Body of pancreas (tissue), 4 donors: ENCODE measurements around the gene ZBTB38.

Experiments
- POLR2A ChIP-seq, 3 donors: fragments of 450-650 bp; IDR thresholded peaks; one replicate each; pipeline ENCODE4 v1.6.1; 2016; ENCODE audit warnings: antibody characterized with exemption in 3 of 3, mild to moderate bottlenecking in 2 of 3
- TF ChIP-seq, protein P1 (sequence below), 7 experiments: fragments of 450-650 bp in 4 of 7; fragments of 200-600 bp in 3 of 7; sonication (generic) in 3 of 7; IDR thresholded peaks; one replicate each; pipeline ENCODE4 v1.5.1; 2016 to 2019; ENCODE audit warnings: antibody characterized with exemption in 7 of 7

- TF ChIP-seq, protein P1, sequence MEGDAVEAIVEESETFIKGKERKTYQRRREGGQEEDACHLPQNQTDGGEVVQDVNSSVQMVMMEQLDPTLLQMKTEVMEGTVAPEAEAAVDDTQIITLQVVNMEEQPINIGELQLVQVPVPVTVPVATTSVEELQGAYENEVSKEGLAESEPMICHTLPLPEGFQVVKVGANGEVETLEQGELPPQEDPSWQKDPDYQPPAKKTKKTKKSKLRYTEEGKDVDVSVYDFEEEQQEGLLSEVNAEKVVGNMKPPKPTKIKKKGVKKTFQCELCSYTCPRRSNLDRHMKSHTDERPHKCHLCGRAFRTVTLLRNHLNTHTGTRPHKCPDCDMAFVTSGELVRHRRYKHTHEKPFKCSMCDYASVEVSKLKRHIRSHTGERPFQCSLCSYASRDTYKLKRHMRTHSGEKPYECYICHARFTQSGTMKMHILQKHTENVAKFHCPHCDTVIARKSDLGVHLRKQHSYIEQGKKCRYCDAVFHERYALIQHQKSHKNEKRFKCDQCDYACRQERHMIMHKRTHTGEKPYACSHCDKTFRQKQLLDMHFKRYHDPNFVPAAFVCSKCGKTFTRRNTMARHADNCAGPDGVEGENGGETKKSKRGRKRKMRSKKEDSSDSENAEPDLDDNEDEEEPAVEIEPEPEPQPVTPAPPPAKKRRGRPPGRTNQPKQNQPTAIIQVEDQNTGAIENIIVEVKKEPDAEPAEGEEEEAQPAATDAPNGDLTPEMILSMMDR (IDR thresholded peaks at IDR 0.05), result no peak
- TF ChIP-seq POLR2A (IDR thresholded peaks at IDR 0.05), result no peak
These were observed 38.7 kb downstream of the ZBTB38 start for GRCh38 chr3:141407047-141407446.
